NCI-H187 treated with DMSO at 0.1 percent for 48 hours (cell line): Measurements from ENCODE around the gene TAF1B.

Source experiments
- DNase-seq: peaks from one replicate; lab custom pipeline; 2025; lab: John Stamatoyannopoulos, UW

TAF1B gene

GRCh38 chr2:9967053-9967775, 123.9 kb downstream of the TAF1B start:
- no peak for DNase-seq

DNA sequence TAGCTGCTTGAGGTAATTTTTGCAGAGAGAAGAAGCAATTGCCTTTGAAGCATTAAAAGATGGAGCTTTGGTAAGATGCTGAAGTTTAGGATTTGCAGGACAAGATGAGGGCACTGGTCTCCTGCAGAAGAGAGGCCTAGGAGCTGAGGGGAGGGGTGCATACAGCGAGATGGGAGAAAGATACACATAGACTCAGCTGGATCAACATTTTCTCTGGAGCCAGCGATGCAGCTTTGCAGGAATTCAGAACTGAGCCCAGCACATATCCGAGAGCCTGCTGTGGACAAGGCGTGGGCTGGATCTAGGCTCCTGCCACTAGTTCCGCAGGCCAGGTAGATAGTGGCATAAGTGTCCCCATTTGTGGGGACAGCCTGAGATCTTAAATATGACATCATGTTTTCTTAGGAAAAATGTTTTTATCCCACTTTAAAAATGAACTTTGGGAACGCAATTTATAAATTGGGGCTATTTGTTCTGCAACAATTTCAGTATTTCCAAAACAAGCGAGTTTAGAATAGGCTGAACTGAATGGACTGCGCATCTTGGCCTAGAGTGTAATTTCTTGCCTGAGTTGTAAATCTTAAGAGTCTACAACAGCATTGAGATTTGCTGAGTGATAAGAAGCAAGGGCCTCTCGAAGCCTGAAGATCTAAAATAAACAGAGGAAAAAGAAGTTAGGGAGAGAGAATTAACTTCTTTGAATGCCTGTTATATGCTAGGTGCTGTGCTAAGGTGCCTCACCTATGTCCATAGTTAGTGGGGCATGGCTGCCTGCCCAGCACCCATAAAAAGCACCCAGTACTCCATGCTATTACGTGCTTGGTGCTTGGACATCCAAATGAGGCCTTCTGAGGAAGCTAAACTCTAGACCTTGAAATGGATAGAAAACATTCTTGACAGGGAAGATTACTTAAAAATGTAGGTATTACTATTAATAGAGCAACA, 125.6 kb downstream of the TAF1B start:
- no peak for DNase-seq

DNA sequence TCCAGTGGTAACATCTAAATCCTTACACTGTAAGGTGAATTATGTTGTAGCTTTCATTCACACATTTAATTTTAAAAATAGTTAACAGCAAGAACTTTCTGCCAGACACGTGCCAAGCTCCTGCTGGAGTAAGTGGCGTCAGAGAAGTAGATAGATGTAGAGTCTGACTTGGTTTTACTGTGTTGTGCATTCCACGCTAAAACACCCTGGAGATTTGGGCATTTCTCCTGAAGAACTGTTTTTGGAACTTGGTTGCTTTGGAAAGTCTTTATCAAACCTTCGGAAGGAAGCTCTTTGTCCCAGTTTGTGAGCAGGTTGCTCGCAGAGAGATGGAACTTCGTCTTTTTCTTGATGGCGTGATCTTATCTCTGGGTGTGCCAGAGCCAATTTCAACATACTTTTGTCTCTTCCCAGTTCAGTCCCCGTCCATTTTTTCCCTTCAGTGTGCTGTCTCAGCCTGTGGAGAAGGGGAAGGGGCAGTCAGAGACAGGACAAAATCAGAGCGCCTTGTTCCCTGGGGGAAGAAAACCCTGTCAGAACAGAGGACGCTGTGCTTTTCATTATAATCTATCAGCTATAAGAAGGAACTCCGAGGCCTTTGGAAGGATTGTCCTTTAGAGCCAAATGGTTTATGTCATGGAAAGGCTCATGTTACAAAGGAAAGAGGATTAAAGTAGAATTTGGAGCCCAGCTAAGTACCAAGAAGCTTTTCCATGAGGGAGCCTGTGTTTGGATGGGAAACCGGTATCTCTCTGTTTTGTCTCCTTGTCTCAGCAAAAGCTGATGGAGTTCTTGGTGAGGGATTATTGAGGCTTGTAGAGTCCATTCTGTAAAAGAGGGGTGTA, 127.1 kb downstream of the TAF1B start:
- no peak for DNase-seq

DNA sequence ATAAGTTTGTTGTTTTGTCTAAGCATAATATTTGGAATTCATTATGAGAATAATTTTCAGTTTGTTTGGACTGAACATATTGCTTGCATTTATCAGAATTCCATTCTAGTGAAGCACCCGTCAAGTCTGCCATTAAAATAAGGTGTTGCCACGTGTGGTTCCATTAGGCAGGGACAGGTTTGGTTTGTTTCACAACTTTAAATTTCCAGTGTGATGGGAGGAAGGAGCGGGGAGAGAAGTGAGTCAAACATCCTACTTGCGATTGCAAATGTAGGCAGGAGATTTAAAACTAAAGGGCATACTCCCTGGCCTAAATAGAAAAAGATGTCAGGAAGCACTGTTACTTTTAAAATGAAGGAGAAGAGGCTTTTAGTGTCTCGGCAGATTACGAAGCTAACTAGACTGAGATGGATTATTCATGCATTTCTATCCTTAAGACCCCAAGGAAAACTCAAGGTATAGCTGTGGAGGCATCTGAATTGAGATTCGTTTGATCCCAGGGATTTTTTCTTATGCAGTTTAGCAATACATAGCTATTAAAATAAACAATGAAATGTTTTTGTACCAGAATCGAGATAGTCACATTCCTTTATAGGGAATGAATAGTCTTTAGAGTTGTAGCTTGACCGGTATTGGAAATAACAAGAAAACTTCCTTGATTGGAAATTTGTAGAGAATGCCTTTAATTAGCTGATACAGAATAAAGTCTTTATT, 128.0 kb downstream of the TAF1B start:
- no peak for DNase-seq

DNA sequence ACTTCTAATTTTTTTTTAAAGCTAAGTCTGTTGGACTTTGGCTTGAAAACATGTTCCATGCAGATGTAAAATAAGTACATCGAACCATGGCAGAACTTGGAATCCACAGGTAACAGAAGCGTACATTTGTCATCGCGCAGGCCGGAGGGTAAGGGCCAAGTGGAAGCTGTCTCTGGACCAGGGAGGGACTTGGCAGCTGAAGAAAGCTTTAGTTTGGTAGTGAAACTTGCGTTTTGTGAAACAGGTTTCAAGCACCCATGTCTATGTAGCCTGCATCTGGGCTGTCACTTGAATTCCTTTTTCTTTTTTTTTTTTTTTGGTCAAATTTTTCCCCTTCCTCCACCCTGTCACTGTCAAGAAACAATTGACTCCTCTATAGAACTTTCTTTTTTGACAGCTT, 128.6 kb downstream of the TAF1B start:
- no peak for DNase-seq

DNA sequence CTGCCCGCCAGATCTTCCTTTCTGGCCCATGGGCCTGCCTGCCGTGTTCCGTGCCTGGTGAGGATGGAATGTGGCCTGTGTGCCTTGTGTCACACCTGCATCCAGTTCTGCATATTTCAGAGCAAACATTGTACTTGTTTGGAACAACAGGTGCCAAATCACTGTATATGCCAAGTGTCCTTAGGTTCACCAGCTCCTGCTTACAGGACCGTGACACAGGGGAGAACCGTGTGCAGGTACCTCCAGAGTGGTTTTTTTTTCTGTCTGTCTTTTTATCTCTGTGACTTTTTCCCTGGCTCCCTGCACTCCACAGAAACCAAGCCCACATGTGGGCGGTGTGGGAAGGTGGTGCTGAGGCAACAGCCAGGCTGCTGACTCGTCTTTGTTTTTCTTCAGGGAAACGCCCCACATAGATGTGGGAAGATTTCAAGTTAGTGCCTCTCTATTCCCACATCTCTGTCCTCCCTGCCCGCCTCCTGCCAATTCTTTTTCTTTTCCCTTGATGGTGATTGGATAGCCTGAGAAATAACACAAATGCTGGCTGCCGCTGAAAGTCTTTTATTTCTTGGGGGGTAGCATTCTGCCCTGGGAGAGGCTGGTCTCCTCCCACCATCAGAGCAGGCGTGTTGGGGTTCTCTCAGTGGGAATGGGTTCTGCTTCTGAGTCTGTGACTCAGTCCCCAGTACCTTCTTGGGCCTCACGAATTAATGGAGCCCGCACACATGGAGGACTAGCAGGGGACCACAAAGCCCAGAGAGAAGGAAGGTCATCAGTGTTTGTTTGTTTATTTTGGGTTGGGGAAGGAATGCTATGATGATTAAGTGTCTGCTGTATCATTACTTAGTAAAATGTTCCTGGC, 129.6 kb downstream of the TAF1B start:
- DNase-seq, result no peak

DNA sequence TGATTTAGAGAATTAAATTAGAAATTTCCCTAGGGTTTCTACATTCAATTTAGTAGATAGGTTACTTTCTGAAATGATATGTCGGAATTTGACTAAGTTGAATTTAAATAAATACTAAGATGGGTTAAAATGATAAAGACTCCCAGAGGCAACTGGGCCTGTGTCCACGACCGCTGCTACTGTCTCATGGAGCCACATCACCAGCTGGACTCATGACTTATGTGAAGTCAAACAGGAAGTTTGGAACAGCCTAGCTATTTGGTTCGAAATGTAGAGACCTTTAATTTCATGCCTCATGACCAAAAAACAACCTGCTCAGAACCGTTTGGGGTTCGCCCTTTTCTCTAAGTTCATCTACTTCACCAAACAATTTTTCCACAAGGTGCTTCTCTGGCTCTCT, 130.4 kb downstream of the TAF1B start:
- DNase-seq, result no peak

DNA sequence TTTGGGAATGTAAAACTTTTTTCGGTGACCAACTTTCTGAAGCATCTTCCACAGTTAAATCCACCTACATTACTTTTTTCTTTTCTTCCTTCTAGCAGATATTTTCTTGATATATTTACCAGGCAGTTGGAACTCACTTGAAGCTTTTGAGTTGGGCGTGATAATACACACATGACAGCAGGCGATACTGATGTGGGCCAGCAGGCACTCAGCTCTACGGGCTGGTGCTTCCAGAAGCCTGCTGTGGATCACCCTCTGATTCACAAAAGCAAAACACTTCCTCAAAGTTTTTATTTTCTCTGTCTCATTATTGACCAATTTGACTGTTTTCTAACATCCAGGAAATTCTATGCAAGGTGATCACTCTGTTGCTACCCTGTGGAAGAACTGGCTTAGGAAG, 131.1 kb downstream of the TAF1B start:
- no peak for DNase-seq

DNA sequence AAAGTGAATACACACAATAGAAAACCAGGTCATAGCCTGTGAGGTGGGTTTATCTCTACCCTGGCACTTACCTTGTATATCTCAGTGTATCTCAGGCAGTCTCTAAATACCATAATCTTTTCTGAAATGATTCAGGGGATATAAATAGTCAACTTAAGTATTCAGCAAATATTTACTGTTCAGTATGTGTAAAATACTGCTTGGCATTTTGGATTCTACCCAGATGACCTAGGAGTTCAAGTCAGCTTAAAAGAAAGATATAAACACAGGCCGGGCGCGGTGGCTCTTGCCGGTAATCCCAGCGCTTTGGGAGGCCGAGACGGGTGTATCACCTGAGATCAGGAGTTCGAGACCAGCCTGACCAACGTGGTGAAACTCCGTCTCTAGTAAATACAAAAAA, 132.1 kb downstream of the TAF1B start:
- no peak for DNase-seq

DNA sequence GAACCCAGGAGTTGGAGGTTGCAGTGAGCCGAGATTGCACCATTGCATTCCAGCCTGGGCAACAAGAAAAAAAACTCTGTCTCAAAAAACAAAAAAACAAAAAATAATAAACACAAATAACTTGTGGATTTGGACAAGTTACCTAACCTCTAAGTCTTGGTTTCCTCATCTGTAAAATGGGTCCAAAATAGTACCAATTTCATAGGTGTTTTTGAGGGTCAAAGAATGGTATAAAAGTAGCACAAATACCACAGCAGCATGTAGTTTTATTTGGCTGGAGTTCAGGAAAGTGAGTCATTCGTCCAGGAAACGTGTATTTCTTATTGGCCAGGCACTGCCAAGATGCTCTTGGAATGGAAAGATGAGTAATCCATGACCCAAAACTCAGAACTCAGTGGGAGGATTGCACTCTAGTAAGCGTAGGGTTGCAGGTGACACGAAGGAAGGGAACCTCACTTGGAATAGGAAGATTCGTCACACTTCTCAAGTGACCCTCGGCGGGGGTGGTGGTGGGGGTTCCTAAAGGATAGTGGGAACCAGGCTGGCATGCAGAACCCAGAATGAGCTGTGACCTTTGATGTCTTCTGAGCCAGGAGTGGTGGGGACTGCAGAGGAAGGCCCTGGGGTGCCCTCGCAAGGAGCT, 132.7 kb downstream of the TAF1B start:
- DNase-seq, result no peak

GRCh38 chr2:9979977-9980376, 136.7 kb downstream of the TAF1B start:
- no peak for DNase-seq

DNA sequence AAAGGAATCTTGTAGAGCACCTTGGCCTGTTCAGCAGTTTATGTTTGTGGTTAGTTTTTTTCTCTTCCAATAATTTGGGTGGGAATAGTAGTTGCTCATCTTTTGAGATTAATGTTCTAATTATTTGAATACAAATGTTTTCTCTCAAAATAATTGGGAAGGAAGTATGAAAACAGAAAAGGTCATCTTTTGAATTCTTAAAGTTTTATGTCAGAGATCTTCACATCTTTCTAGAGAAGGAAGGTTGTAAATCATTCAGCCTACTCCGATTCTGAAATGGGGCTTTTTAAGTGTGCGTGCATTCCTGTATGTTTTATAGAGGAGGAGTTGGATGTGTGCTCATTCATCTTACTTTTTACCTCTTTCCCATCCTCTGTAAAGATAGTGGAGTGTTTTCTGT, 137.2 kb downstream of the TAF1B start:
- no peak for DNase-seq

DNA sequence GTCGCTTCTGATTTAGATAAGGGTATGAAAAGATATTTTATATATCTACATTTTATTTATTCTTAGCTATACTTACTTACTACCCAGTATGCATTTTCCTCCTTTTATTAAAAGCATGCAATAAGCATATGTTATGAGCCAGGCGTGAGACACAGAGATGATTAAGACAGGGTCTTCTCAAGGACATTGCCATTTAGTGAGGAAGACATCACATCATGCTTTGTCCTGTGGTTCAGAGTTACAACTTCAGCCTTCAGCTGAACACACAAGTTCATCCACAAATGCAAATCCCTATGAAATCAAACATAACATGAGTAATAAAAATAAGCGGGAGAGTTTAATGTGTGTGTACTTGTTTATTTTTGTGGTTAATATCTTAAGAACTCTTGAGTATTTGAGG, 138.4 kb downstream of the TAF1B start:
- no peak for DNase-seq

DNA sequence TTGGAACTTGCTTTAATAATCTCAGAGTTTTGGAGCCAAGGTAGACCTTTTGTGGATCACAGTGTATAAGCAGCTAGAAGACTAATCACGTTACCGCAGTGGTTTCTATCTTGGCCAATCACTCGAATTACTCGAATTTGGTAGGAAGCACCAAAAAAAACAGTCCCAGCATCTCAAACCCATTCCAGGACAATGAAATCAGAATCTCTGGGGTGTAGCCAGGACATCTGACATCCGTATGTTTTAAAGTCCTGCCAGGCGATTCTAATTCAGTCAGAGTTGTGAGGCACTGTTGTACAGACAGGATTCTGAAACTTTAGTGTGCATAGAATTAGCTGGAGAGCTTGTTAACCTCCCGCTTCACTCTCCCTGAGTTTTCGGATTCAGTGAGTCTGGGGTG, 139.0 kb downstream of the TAF1B start:
- DNase-seq, result no peak

DNA sequence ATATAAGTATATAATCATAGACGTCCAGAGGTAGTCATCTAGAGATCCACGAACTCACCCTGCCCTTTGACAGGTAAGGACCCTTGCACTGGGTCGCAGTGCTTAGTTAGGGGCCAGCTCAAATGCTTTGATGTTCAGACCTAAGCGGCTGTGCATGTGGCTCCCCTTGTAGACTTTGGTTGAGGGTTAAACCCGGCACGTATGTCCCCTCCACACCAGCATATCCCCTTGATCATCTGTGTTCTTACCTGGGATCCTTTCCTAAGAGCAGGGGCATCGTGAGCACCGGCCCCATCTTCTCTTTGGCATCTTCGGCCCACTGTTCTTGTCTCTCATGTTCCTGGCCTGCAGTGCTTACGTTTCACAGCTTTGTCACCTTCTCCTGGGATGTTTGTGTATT, 139.6 kb downstream of the TAF1B start:
- no peak for DNase-seq

- no peak for DNase-seq
These were observed 140.3 kb downstream of the TAF1B start for GRCh38 chr2:9983401-9984216.
